Neural progenitor cell (in vitro differentiated cells): ENCODE results near the gene KRTAP10-6. TPM values are rescaled to one million over a fixed set of nuclear protein-coding genes. Genes with fewer than 3 reads are reported as not detected.
"Not testable (repeated sequence)": the region's sequence is repeated elsewhere in the genome, so short reads cannot be mapped to it uniquely, and the experiment has no call there.

Source experiments
- DNase-seq: peaks from one replicate; pipeline ENCODE4 v3.0.0-alpha.2; 2016; ENCODE audit warnings: low spot score
- H2AFZ ChIP-seq: fragments of 200-600 bp; sonication (generic); replicated peaks from 2 replicates; pipeline ENCODE4 v1.6.1; 2016; ENCODE audit warnings: antibody characterized with exemption
- H3F3A ChIP-seq: fragments of 200-600 bp; sonication (generic); 2 replicates; pipeline ENCODE4 v1.6.1; 2016; ENCODE audit warnings: antibody characterized with exemption, low read depth
- H3K27ac ChIP-seq: fragments of 200-600 bp; sonication (generic); 2 replicates; pipeline ENCODE4 v1.5.1; 2016; ENCODE audit warnings: mild to moderate bottlenecking
- H3K27me3 ChIP-seq: fragments of 200-600 bp; sonication (generic); 2 replicates; pipeline ENCODE4 v1.6.1; 2016; ENCODE audit warnings: mild to moderate bottlenecking, moderate library complexity
- H3K36me3 ChIP-seq: fragments of 200-600 bp; sonication (generic); 2 replicates; pipeline ENCODE4 v1.5.1; 2016
- H3K4me1 ChIP-seq: fragments of 200-600 bp; sonication (generic); 2 replicates; pipeline ENCODE4 v1.6.1; 2016; ENCODE audit warnings: mixed run types
- H3K4me2 ChIP-seq: fragments of 200-600 bp; sonication (generic); 2 replicates; pipeline ENCODE4 v1.6.1; 2016
- H3K4me3 ChIP-seq: fragments of 200-600 bp; sonication (generic); 2 replicates; pipeline ENCODE4 v1.5.1; 2016
- H3K79me2 ChIP-seq: fragments of 200-600 bp; sonication (generic); 2 replicates; pipeline ENCODE4 v1.6.1; 2016; ENCODE audit warnings: low read depth
- H3K9ac ChIP-seq: fragments of 200-600 bp; sonication (generic); 2 replicates; pipeline ENCODE4 v1.6.1; 2016
- H3K9me3 ChIP-seq: fragments of 200-600 bp; sonication (generic); 2 replicates; pipeline ENCODE4 v1.5.1; 2016; ENCODE audit warnings: low read depth
- H4K20me1 ChIP-seq: fragments of 200-600 bp; sonication (generic); 2 replicates; pipeline ENCODE4 v1.6.1; 2016; ENCODE audit warnings: low read depth
- H3K27ac Mint-ChIP-seq: 3 replicates; pipeline ENCODE4 v1.8.0; 2021; ENCODE audit warnings: mixed read lengths
- H3K27me3 Mint-ChIP-seq: 2 replicates; pipeline ENCODE4 v1.8.0; 2022; ENCODE audit warnings: low read depth, mild to moderate bottlenecking, inconsistent platforms, moderate library complexity, mixed read lengths; ENCODE audit not compliant: insufficient read depth
- H3K36me3 Mint-ChIP-seq: 3 replicates; pipeline ENCODE4 v1.8.0; 2021; ENCODE audit warnings: mixed read lengths
- H3K4me1 Mint-ChIP-seq: 3 replicates; pipeline ENCODE4 v1.8.0; 2021; ENCODE audit warnings: mixed read lengths
- H3K4me3 Mint-ChIP-seq: 3 replicates; pipeline ENCODE4 v1.8.0; 2021; ENCODE audit warnings: mild to moderate bottlenecking, moderate library complexity, mixed read lengths
- H3K9me3 Mint-ChIP-seq: 3 replicates; pipeline ENCODE4 v1.8.0; 2020; ENCODE audit warnings: mixed read lengths
- EZH2 ChIP-seq: fragments of 200-600 bp; sonication (generic); IDR thresholded peaks from 2 replicates; pipeline ENCODE4 v1.6.1; 2017; ENCODE audit warnings: antibody characterized with exemption, mild to moderate bottlenecking, moderate library complexity
- EZH2phosphoT487 ChIP-seq: fragments of 200-600 bp; sonication (generic); IDR thresholded peaks from 2 replicates; pipeline ENCODE4 v1.6.1; 2017; ENCODE audit warnings: antibody characterized with exemption
- total RNA-seq: library from RNA; depleted of rRNA; stranded (reverse); fragments of >200 nt; gene quantifications from 2 replicates; pipeline ENCODE4 v1.2.3, GENCODE V29; 2015; ENCODE audit warnings: low replicate concordance
- TF ChIP-seq, protein P1 (sequence below): fragments of 200-600 bp; sonication (generic); IDR thresholded peaks from 2 replicates; pipeline ENCODE4 v1.5.1; 2017; ENCODE audit warnings: antibody characterized with exemption, mild to moderate bottlenecking

Gene KRTAP10-6
- total RNA-seq, 1 donor from 2014 or later: not detected

DNA sequence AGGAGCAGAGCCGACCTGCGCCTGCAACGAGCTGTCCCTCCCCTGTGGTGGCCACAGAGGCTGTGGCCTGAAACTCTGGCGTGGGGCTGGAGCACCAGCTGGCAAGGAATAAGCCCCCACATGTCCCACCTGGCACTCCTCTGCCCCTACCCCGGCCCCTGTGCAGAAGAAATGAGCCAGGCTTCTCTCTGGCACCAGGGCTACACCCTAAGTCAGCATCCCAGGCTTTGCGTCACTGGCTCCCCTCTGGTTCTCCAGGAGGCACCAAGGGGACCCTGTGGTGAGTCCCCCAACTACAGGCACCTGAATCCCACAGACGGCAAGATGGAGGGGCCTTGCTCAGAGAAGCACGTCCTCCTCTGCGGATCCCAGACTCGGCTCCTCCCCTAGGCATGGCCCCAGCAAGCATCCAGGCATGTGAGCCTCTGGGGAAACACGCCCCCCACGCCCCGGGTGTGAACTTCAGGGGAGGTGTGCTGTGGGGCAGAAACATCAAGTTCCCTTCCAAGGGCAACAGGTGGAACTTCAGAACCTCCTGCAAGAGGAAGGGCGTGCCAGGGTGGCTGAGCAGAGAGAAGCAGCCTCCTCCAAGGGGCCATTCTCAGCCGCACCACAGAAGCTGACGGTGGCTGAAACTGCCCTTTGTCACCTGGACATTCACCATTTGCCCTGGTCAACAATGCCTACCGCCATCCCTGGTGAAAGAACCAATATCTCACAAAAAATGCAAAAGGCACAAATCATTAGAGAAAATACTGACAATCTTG is 11.0 kb upstream of the KRTAP10-6 start:
- Histone ChIP-seq H4K20me1 (no peaks in the 10 kb centered on the region), H3K4me2 (no peak overlapping the region), H3K27ac (no peak overlapping the region), H2AFZ (no peak overlapping the region), H3K4me1 (peaks cover 15% of the 10 kb centered on the region), H3K9me3 (peaks cover 3% of the 10 kb centered on the region), H3F3A (peaks cover 12% of the 10 kb centered on the region), H3K27me3 (no peaks in the 10 kb centered on the region), H3K79me2 (no peaks in the 10 kb centered on the region), H3K36me3 (no peaks in the 10 kb centered on the region), H3K4me3 (no peak overlapping the region), H3K9ac (no peak overlapping the region)
- TF ChIP-seq, protein P1, sequence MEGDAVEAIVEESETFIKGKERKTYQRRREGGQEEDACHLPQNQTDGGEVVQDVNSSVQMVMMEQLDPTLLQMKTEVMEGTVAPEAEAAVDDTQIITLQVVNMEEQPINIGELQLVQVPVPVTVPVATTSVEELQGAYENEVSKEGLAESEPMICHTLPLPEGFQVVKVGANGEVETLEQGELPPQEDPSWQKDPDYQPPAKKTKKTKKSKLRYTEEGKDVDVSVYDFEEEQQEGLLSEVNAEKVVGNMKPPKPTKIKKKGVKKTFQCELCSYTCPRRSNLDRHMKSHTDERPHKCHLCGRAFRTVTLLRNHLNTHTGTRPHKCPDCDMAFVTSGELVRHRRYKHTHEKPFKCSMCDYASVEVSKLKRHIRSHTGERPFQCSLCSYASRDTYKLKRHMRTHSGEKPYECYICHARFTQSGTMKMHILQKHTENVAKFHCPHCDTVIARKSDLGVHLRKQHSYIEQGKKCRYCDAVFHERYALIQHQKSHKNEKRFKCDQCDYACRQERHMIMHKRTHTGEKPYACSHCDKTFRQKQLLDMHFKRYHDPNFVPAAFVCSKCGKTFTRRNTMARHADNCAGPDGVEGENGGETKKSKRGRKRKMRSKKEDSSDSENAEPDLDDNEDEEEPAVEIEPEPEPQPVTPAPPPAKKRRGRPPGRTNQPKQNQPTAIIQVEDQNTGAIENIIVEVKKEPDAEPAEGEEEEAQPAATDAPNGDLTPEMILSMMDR: no peak
- no peak for TF ChIP-seq EZH2phosphoT487
- no peak for TF ChIP-seq EZH2
- peaks cover 7% of the 10 kb centered on the region for H3K27me3 Mint-ChIP-seq
- no peak overlapping the region for H3K4me3 Mint-ChIP-seq
- H3K9me3 Mint-ChIP-seq: peaks cover 5% of the 10 kb centered on the region
- H3K27ac Mint-ChIP-seq: no peak overlapping the region
- peaks cover 6% of the 10 kb centered on the region for H3K4me1 Mint-ChIP-seq
- no peaks in the 10 kb centered on the region for H3K36me3 Mint-ChIP-seq
- no peak for DNase-seq

DNA sequence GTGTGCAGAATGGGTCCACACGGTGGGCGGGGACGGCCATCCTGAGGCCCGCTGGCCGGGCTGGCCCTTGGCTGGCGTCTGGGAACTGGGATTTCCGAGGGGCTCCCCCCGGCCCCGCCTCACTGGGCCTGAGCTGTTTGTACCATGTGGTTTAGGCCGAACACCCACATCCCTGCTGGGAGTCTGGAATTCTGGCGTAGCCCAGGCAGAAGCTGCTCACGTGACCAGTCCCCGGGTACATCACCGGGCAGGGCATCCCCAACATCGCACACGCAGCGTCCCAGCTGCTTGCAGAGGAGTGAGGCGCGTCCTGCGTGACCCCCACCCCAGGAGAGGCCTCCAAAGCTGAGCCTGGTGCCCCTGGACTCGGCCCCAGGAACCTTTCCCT is 10.2 kb upstream of the KRTAP10-6 start:
- Histone ChIP-seq H4K20me1 (no peaks in the 10 kb centered on the region), H3K9ac (no peak overlapping the region), H3K36me3 (no peaks in the 10 kb centered on the region), H3K9me3 (peaks cover 3% of the 10 kb centered on the region), H3K4me2 (no peak overlapping the region), H3K4me3 (no peak overlapping the region), H3K27me3 (no peaks in the 10 kb centered on the region), H2AFZ (no peak overlapping the region), H3K4me1 (peaks cover 22% of the 10 kb centered on the region), H3F3A (peaks cover 20% of the 10 kb centered on the region), H3K27ac (no peak overlapping the region), H3K79me2 (no peaks in the 10 kb centered on the region)
- H3K4me1 Mint-ChIP-seq: peaks cover 9% of the 10 kb centered on the region
- no peak for DNase-seq
- H3K27ac Mint-ChIP-seq: no peak overlapping the region
- TF ChIP-seq EZH2phosphoT487 (no peak), EZH2 (no peak)
- TF ChIP-seq, protein P1: no peak
- H3K36me3 Mint-ChIP-seq: no peaks in the 10 kb centered on the region
- H3K4me3 Mint-ChIP-seq: no peak overlapping the region
- H3K9me3 Mint-ChIP-seq: peaks cover 5% of the 10 kb centered on the region
- peaks cover 7% of the 10 kb centered on the region for H3K27me3 Mint-ChIP-seq

DNA sequence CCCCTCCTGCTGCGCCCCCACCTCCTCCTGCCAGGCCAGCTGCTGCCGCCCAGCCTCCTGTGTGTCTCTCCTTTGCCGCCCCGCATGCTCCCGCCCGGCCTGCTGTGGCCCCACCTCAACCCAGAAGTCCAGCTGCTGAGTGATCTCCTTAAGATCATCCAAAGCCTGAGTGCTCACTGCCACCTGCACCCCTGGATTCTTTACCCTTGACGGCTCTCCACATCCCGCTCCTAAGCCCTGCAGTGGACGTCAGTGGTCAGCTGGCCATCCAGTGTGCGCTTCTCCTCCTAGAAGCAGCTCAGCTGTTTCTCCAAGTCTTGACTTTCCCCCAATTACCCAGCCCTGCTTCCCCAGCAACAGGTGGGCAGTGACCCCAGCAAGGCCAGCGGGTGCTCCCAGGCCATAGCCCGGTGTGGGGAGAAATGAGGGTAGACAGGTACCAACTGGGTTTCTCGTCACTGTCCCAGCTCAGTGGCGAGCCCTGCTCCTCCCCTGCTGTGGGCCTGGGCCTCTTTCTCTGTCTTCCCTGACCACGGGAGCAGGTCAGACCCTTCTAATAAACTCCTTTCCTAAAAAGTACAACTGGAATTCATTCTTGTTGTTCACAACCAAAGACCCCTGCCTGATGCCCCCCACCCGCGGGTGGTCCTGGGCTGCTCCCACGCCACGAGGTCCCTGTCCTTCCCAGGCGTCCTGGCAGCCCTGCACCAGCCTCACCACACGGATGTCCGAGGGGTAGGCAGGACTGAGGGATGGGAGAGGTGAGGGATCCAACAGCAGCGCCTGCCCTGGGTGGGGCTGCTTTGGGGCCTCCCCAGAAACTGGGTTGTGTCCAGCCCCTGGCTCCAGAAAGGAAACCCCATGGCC is 9.5 kb upstream of the KRTAP10-6 start:
- Mint-ChIP-seq H3K4me3 (peak overlapping the region; percentile 65), H3K27me3 (peaks cover 7% of the 10 kb centered on the region), H3K4me1 (peaks cover 9% of the 10 kb centered on the region), H3K27ac (no peak overlapping the region), H3K36me3 (no peaks in the 10 kb centered on the region), H3K9me3 (peaks cover 5% of the 10 kb centered on the region)
- H3K9me3 ChIP-seq: peaks cover 3% of the 10 kb centered on the region
- no peak for DNase-seq
- no peaks in the 10 kb centered on the region for H3K27me3 ChIP-seq
- H3K4me1 ChIP-seq: peaks cover 27% of the 10 kb centered on the region
- H3K4me2 ChIP-seq: no peak overlapping the region
- H3K9ac ChIP-seq: no peak overlapping the region
- H3K4me3 ChIP-seq: no peak overlapping the region
- no peaks in the 10 kb centered on the region for H4K20me1 ChIP-seq
- peaks cover 24% of the 10 kb centered on the region for H3F3A ChIP-seq
- no peaks in the 10 kb centered on the region for H3K79me2 ChIP-seq
- H2AFZ ChIP-seq: no peak overlapping the region
- TF ChIP-seq EZH2phosphoT487: no peak
- TF ChIP-seq, protein P1: no peak
- TF ChIP-seq EZH2: no peak
- no peaks in the 10 kb centered on the region for H3K36me3 ChIP-seq
- no peak overlapping the region for H3K27ac ChIP-seq

DNA sequence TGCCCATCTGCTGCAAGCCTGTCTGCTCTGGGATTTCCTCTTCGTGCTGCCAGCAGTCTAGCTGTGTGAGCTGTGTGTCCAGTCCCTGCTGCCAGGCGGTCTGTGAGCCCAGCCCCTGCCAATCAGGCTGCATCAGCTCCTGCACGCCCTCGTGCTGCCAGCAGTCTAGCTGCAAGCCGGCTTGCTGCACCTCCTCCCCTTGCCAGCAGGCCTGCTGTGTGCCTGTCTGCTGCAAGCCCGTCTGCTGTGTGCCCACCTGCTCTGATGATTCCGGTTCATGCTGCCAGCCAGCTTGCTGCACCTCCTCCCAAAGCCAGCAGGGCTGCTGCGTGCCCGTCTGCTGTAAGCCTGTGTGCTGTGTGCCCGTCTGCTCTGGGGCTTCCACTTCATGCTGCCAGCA is 8.8 kb upstream of the KRTAP10-6 start:
- Histone ChIP-seq H3K4me1 (peaks cover 27% of the 10 kb centered on the region), H3F3A (peaks cover 24% of the 10 kb centered on the region)
- not testable (repeated sequence) for H3K9me3 Mint-ChIP-seq, H3K4me3 Mint-ChIP-seq, H3K79me2 ChIP-seq, H3K4me3 ChIP-seq, H3K27ac Mint-ChIP-seq, DNase-seq, H3K27ac ChIP-seq, H4K20me1 ChIP-seq, H3K27me3 ChIP-seq, H3K36me3 Mint-ChIP-seq, H3K9me3 ChIP-seq, H3K4me2 ChIP-seq, H3K36me3 ChIP-seq, H3K4me1 Mint-ChIP-seq, H3K9ac ChIP-seq, H3K27me3 Mint-ChIP-seq, H2AFZ ChIP-seq

DNA sequence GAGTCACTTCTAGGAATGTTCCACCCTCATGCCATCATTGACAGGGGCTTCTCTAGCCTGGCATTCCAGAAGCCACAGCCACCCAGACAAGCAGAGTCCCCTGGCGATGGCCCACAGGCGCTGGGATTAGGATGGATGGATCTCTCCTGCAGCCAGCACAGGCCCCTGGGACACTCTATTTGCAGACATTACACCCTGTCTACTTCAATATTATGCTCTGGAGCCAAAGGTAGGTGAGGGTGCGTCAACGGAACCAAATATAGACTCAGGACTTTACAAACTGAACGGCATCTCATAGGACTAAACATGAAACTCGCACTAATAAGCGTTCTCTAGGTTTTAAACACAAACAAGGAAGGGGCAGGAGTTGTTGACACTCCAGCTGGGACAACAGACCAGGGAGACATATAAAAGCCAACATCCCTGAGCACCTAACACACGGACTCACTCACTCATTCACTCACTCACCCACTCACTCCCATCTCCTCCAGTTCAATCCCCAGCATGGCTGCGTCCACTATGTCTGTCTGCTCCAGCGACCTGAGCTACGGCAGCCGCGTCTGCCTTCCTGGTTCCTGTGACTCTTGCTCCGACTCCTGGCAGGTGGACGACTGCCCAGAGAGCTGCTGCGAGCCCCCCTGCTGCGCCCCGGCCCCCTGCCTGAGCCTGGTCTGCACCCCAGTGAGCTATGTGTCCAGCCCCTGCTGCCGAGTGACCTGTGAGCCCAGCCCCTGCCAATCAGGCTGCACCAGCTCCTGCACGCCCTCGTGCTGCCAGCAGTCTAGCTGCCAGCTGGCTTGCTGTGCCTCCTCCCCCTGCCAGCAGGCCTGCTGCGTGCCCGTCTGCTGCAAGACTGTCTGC is 8.0 kb upstream of the KRTAP10-6 start, which contains the start of gene KRTAP10-7:
Gene KRTAP10-7 (plus strand): TSS at position 480 of the 861 bp plus-strand sequence. CDS start 25 bp downstream, at position 505.
- H3K4me2 ChIP-seq, DNase-seq: not testable (repeated sequence)

More for the DNA sequence above, 8.0 kb upstream of the KRTAP10-6 start, which contains the start of gene KRTAP10-7:
- not testable (repeated sequence) for H3K9me3 Mint-ChIP-seq, H3K4me3 Mint-ChIP-seq, H4K20me1 ChIP-seq, H3K36me3 Mint-ChIP-seq, H3K9ac ChIP-seq, H3K27ac Mint-ChIP-seq, H3K79me2 ChIP-seq, H3K4me1 Mint-ChIP-seq, H3K9me3 ChIP-seq, H3K27me3 ChIP-seq, H3K36me3 ChIP-seq, H3K4me3 ChIP-seq
- Histone ChIP-seq H3F3A (peaks cover 24% of the 10 kb centered on the region), H3K27ac (peak within 1 kb of the TSS; percentile 90), H3K4me1 (peaks cover 27% of the 10 kb centered on the region), H2AFZ (peak within 1 kb of the TSS; percentile 9)
- H3K27me3 Mint-ChIP-seq: peaks cover 10% of the 10 kb centered on the region
